Measurements from ENCODE around the gene SNX20.

Gene SNX20

GRCh38 chr16:50625374-50625773 lies 55.7 kb downstream of the SNX20 start:
- Mint-ChIP-seq H3K4me3 (no peak overlapping the region), H3K27ac (no peak overlapping the region), H3K27me3 (peaks cover 6% of the 10 kb centered on the region), H3K9me3 (no peaks in the 10 kb centered on the region), H3K36me3 (ENCODE audit: low read depth) (no peaks in the 10 kb centered on the region), H3K4me1 (ENCODE audit: low read depth) (peaks cover 16% of the 10 kb centered on the region)
- intact Hi-C loops (cut with micrococcal nuclease), result no loop called here

DNA sequence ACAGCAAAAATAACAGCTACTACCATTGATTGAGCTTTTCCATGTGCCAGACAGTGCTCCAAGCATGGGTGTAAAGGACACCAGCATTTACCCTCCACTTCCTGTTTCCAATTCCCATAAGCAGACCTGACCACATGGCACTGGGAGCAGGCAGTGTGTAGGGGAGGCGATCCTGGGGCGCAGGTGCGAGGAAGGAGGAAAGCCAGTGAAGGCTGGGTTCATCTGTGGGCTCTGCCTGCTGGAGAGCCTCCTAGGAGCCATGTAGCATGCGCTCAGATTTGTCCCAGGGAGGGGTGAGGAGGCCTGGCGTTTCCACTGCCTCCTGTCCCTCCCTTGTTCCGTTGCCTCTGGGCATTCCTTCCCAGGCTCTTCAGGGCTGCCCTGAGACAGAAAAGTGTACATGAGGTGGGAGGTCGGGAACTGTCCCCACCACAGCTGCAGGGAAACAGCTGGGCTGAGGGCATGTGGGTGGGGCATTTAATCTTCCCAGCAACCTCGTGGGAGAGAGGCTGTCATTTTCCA lies 56.6 kb downstream of the SNX20 start:
- Mint-ChIP-seq H3K4me3 (no peak overlapping the region), H3K4me1 (ENCODE audit: low read depth) (peaks cover 21% of the 10 kb centered on the region), H3K9me3 (no peaks in the 10 kb centered on the region), H3K27ac (no peak overlapping the region), H3K36me3 (ENCODE audit: low read depth) (no peaks in the 10 kb centered on the region), H3K27me3 (peaks cover 6% of the 10 kb centered on the region)
- intact Hi-C loops (cut with micrococcal nuclease), result no loop called here

DNA sequence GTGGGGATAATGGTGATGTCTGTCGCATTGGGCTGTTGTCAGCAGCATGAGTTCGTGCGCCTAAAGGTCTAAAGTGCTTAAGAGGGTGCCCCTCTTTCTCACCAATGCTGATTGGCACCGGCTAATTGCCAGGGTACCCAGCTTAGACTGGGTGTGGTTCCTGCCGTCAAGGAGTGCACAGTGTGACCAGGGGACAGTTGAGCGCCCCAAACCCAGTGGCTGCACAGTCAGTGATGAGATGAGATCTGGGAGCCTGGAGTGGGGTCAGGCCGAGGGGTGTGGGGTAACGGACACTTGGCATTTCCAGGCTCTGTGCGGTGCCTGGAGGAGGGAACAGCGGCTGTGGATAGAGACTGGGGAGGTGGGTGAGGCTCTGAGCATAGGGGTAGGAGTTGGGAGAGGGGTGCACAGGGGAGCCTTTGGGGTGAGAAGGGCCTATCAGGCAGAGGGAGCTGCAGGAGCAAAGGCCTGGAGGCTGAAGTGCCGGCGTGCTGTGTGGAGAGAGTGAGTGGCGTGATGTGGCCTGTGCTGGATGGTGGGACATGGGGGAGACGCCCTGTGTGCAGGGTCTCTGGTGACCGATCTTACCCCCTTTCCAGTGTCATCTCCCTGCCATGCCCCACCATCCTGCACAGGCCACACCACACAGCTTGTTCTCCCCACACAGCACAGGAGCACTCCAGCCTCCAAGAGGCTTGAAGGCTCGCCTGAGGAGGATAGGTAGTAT lies 58.3 kb downstream of the SNX20 start:
- peaks cover 21% of the 10 kb centered on the region for H3K4me1 Mint-ChIP-seq (ENCODE audit: low read depth)
- no peaks in the 10 kb centered on the region for H3K36me3 Mint-ChIP-seq (ENCODE audit: low read depth)
- H3K27ac Mint-ChIP-seq, result no peak overlapping the region
- H3K4me3 Mint-ChIP-seq, result no peak overlapping the region
- peaks cover 6% of the 10 kb centered on the region for H3K27me3 Mint-ChIP-seq
- intact Hi-C loops (cut with micrococcal nuclease), result no loop called here
- no peaks in the 10 kb centered on the region for H3K9me3 Mint-ChIP-seq

DNA sequence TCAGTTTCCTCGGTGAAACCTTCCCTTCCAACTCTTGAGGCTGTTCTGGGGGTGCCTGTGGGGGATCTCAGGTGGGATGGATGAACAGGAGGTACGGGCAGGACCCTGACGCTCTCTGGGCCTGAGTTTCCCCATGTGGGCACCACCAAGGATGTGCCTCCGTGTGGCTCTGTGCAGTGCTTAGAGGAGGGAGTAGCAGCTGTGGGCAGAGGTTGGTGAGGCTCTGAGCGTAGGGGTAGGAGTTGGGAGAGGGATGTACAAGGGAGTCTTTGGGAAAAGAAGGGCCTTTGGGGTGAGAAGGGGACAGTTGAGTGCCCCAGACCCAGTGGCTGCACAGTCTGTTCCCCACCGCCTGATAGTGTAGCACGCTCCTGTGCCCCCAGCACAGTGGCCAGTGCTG lies 59.1 kb downstream of the SNX20 start:
- Mint-ChIP-seq H3K4me1 (ENCODE audit: low read depth) (peaks cover 15% of the 10 kb centered on the region), H3K36me3 (ENCODE audit: low read depth) (no peaks in the 10 kb centered on the region), H3K27ac (no peak overlapping the region), H3K27me3 (peaks cover 2% of the 10 kb centered on the region), H3K9me3 (no peaks in the 10 kb centered on the region), H3K4me3 (no peak overlapping the region)
- intact Hi-C loops (cut with micrococcal nuclease), result no loop called here
